ENCODE data around the gene PLA2G4E.

The PLA2G4E gene, protein sequence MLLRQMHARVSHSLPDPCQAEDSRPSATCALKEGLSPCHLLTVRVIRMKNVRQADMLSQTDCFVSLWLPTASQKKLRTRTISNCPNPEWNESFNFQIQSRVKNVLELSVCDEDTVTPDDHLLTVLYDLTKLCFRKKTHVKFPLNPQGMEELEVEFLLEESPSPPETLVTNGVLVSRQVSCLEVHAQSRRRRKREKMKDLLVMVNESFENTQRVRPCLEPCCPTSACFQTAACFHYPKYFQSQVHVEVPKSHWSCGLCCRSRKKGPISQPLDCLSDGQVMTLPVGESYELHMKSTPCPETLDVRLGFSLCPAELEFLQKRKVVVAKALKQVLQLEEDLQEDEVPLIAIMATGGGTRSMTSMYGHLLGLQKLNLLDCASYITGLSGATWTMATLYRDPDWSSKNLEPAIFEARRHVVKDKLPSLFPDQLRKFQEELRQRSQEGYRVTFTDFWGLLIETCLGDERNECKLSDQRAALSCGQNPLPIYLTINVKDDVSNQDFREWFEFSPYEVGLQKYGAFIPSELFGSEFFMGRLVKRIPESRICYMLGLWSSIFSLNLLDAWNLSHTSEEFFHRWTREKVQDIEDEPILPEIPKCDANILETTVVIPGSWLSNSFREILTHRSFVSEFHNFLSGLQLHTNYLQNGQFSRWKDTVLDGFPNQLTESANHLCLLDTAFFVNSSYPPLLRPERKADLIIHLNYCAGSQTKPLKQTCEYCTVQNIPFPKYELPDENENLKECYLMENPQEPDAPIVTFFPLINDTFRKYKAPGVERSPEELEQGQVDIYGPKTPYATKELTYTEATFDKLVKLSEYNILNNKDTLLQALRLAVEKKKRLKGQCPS

DNA sequence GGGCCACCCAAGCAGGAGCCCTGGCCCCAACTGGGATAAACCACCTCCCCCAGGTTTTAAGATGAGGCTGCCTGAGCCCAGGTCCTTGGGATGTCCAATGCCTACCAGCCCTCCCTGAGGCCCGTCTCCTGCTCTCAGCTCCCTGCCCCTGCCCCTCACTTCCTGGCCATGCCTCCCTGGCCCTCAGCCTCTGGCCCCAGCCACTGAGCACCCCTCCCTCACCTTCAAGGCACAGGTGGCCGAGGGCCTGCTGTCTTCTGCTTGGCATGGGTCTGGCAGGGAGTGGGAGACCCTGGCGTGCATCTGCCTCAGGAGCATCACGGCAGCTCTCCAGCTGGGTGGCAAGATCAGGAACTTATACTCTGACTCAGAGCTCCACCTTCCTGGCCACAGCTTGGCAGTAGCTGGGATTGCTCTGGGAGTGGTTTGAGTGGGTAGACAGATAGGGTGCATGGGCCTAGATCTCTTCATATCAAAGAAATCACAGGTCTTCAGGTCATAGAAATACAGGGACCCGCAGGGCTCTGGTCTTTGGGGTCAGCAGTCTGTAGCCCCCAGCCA lies at the start of gene PLA2G4E:
Gene PLA2G4E, minus strand, starts transcription at position 330 of the 561 bp plus-strand sequence. Its CDS starts 12 bp downstream, at position 318.
- no peak for DNase-seq

DNA sequence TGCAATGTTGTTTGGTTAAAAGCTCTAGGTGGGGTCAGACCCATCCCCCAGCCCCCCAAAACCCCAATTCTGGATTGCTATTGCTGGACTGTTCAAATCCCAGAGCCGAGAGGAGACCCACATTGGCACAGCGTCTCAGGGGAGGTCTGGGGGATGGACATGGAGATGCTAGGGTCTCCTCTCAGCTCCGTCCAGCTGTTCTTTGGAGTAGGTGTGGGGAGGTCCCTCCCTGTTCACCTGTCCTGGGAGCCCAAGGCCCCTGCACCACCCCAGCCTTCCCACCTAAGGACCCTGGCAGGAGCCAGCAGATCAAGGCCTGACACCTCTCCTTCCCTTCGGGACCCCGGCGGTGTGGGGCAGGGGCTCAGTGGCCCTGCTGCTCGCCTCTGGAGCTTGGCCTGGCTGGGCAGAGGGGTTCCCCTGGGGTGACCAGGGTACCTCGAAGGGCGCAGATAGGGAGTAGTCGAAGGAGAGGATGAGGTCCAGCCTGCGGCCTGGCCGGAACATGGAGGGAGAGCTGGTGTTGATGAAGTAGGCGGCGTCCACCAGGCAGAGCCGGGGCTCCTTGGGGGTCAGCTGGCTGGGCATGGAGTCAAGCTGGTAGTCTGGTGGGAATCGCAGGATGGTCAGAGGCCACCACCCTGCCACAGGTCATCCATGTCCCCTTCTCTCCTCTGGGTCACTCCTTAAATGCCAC lies 49.6 kb upstream of the PLA2G4E start:
- no peak for DNase-seq

DNA sequence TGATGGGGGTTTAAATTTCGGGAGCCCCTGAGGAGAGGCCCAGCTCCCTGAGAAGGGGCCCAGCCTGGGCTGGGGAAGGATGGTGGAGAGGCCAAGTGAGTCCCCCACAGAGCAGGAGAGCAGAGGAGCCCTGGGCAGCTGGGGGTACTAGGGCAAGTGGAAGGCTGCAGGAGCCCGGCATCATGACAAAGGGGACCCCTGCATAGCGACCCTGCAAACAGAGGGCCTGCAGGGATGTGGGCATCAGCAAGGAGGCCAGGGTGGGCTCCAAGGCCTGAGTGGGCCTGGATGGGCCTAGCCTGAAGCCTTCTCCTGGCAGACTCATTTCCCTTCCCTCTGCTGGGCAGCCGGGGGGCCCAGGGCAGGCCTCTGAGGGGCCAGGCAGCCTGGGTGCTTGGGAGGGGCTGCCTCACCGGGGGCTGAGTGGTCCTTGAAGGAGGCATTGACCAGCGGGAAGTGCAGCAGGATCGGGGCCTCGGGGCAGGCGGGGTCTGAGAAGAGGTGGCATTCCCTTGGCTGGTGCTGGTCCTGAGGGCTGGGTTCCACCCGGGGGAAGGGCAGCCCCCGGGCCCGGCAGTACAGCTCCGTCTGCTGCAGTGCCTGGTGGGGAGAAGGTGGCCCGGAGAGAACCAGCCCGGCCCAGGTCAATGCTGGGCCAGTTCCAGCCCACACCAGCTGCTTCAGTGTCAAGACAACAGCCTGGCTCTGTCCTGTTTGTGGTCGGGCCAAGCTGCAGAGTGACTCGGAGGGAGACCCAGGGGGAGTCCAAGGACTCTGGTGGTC lies 48.8 kb upstream of the PLA2G4E start:
- DNase-seq, result no peak

DNA sequence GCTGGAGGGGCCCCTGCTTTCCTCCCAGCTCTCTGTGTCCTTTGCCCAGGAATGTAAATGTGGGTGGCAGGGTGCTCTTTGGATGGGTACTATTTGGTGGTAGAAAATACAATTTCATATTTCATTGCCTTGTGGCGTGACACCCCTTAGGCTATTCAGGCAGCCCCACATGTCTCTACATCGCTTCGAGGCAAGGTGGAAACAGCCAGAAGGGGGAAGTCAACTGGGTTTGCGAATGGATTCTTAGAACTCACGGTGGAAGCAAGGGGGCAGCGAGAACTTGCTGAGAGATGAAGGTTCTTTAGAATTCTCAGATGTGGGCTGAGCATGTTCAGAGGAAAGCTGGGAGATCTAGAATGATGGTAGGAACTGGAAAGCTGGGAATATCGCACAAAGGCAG lies 48.2 kb upstream of the PLA2G4E start:
- DNase-seq, result no peak

DNA sequence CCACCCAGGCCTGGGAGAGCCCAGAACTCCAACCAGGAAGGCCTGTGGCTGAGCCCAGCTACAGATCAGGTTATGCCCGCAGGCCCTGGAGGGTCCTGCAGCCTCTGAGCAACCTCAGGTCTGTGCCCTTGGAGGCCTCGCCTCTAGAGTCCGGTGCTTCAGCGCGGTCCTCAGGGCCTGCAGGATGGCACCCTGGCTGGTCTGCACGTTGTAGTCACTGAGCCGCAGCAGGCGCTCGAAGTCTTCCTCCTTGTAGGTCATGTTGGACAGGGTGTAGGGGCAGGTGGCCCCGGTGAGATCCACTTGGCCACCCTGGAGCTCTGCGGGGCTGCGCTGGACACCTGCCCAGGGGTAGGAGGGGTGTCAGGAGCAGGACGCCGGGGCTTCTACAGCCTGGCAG lies 47.8 kb upstream of the PLA2G4E start:
- DNase-seq, result no peak

DNA sequence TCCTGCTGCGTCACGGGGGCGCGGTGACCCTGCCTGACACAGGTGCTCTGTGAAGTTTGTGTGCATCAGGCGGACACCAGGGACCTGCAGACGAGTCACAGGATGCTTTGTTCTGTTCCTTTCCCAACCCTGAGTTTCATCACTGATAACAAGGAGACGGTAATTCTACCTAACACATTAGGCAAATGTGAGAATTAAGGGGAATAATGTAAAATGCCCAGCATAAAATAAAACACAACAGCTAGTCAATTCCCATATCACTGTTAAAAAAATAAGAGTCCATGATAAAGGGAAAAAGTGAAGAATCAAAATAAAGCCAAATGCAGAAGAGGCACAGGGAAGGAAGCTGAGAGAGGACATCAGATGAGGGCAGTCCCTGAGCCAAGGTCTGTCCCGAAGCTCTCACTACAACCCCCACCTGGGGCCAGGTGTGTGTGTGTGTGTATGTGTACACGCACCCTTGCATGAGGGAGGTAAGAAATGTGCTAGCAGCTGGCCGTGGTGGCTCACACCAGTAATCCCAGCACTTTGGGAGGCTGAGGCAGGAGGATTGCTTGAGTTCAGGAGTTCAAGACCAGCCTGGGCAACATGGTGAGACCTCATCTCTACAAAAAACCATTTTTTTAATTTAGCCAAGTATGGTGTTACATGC lies 46.0 kb upstream of the PLA2G4E start:
- DNase-seq, result no peak

DNA sequence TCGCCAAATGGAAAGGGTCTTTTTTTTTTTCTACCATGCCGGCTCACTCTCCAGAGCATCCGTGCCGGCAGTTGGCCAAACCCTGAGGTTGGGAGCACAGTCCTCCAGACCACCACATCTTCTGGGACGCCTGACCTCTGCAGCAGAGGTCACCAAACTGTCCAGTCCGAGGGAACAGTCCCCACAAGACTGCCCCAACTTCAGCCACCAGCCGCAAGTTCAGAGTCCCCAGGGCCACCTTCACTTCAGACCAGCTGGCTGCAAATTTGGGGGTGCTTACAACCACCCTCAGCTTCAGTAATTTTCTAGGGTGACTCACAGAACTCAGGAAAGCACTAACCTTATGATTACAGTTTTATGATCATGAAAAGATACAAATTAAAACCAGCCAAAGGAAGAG lies 44.6 kb upstream of the PLA2G4E start:
- no peak for DNase-seq

DNA sequence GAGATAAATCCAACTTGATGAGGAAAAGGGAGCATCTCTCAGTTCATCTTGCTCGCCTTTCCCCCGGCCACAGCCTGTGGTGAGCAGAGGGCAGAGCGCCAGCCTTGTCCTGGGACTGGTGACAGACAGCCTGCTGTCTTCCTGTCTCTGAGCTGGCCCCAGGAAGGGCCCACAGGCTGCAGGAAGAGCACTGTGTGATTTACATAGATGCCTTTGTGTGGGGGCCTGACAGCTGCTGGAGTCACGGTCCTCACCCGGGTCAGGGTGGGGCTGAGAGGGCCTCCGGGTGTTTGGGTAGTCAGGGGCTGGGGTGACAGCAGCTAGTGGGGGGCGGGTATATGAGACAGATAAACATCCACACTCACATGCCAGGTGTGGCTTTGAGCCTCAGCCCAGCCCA lies 44.2 kb upstream of the PLA2G4E start:
- no peak for DNase-seq

DNA sequence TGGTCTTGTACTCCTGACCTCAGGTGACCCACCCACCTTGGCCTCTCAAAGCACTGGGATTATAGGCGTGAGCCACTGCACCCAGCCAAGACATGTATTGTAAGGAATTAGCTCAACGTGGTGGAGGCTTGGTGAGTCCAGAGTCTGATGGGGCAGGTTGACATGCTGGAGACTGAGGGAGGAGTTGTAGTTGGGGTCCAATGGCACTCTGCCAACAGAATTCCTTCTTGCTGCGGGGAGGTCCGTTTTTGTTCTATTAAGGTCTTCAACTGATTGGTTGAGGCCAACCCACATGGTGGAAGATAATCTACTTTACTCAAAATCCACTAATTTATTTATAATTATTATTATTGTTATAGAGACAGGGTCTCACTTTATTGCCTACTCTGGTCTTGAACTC lies 43.4 kb upstream of the PLA2G4E start:
- DNase-seq, result no peak

DNA sequence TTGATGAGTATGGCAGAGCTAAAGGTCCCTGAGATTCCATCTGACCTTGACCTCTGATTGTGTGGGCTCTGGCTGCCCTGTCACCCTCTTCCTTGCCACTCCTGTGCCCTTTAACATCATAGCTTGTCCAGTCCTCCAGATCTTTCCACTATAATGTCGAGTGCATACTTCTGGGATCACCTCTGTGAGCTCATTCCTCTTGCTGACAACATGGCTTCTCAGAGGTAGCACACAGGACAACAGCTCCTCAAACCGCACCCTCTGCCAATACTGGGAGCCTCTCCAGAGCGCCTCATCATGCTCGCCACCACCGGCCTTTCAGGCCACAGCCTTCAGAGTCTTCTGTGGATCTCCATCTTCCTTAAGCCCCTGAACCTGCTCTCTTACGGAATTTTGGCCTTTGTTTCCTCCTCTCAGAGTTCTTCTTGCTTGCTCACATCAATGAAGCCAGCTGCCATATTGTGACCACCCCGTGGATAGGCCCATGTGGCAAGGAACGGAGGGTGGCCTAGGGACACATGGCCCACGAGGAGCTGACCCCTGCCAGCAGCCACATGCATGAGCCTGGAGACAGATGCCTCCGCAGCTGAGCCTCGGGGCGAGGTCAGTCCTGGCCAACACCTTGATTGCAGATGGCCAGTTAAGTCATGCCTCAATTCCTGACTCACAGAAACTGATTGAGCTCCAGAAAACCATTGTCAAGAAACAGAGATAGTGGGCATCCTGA lies 42.4 kb upstream of the PLA2G4E start:
- DNase-seq, result no peak

DNA sequence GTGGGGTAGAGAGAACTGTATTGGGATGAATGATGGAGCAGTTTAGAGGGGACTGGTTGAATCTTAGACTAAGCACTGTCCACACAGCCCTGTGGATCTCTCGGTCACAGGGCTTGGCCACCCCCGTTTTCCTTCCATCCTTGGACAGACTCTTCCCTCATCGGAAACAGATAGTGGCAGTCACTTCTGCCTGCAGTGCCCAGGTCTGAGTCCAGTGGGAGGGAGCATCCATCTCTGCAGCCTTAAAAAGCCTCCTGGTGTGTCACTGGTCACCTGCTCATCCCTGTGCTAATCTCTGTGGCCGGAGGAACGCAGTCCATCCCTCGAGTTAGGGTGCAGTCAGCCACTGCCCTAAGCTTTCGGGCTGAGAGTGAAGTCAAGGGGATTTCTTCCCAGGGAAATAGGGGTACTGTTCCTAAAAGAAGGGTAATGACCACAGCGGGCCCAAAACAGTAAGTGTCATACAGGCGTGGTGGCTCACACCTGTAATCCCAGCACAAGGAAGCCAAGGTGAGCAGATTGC lies 41.5 kb upstream of the PLA2G4E start:
- no peak for DNase-seq

DNA sequence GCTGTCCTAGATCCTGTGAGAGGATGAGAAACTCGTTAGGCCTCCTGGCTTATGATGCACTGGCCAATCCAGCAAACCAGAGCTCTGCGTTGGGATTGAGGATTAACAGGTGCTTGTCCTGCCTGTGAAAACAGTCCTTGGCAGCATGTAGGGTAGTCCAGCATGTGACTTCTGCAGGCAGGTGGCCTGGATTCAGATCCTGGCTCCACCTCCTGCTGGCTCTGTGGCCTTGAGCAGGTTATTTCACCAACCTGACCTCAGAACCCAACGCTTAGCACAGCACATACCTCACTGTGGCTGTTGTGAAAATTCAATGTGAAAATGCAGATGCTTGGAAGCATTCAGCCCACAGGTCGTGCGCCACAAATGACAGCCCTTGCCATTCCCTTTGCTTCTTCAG lies 40.0 kb upstream of the PLA2G4E start:
- no peak for DNase-seq

DNA sequence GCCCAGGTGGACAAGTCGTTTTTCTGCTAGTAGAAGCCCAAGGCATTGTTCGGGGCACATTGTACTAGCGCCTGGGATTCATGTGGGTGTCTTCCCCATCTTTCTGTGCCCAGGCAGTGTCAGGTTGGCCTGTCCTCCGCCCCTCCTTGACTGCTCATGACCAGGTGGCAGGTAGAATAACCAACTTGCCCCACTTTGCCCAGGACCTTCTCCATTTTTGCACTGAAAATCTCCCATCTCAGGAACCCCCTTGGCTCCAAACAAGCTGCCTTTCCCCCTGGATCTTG lies 39.6 kb upstream of the PLA2G4E start:
- DNase-seq, result no peak

DNA sequence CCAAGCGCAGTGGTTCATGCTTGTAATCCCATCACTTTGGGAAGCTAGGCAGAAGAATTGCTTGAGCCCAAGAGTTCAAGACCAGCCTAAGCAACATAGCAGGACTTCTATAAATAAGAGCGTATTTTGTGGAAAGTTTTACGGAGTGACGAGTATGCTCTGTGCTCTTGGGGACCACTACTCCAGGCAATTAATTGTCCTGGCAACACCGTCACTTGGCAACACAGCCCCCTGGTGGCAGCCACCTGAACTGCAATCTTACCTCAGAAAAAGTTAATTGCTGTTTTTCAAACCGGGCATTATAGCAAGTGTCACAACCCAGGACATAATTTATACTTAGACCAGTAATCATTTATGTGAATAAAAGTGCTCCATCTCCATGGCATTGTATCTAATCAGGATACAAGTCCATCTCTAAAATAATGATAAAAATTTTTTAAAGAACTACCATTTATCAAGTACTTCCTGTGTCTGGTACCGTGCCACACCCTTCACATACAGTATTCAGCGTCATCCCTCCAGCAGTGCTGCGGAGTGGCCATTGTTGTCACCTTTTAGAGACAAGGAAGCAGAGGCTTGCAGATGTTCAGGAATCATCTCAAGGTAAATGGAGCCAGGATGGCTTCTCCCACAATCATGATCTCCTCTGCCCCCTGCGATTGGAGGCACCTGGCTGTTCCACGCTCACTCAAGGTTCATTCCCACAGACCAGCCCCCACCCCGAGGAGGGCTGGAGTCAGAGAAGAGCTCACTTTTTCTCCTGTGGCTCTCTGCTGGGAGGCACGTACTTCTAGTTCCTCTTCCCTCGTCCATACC lies 39.0 kb upstream of the PLA2G4E start:
- peak; percentile 13 for DNase-seq

DNA sequence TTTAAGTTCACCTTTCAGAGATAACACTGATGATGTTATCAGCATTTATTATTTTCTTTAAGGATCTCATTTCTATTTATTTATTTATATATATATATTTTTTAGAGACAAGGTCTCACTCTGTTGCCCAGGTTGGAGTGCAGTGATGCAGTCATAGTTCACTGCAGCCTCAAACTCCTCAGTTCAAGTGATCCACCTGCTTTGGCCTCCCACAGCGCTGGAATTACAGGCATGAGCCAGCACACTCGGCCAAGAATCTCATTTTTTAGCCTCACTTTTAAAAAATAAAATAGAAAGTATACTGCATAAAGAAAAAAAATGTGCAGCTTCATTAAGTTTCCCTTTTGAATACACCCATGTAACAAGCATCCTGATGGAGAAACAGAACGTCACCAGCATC lies 37.9 kb upstream of the PLA2G4E start:
- no peak for DNase-seq

DNA sequence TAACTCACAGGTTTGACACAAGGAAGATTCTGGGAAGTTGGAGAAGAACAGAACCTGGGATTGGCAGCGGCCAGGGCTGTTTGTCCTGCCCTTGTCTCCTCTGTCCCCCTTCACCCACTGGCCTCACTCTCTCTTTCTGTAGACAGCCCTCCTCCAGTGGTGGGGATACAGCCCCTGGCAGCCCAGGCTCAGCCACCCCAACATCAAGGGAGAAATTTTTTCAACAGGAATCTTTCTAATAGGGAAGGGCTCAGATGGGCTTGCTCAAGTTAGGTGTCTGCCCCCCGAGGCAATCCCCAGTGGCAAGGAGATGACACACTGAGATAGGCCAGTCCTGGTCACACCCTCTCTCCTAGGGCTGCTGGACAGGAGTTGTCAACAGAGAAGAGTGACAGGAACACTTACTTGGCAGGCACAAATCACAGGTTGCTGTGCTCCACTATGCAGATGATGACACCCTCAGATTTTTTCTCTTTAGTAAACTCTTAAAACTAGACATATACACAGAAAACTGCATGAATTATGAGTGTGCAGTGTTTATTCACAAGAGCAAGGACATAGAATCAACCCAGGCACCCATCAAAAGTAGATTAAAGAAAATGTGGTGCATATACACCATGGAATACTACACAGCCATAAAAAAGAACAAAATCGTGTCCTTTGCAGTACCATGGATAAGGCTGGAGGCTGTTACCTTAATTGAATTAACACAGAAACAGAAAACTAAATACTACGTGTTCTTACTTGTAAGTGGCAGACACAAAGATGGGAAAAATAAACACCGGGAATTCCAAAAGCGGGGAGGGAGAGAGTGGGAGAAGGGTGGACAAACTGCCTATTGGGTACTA lies 37.2 kb upstream of the PLA2G4E start:
- no peak for DNase-seq

DNA sequence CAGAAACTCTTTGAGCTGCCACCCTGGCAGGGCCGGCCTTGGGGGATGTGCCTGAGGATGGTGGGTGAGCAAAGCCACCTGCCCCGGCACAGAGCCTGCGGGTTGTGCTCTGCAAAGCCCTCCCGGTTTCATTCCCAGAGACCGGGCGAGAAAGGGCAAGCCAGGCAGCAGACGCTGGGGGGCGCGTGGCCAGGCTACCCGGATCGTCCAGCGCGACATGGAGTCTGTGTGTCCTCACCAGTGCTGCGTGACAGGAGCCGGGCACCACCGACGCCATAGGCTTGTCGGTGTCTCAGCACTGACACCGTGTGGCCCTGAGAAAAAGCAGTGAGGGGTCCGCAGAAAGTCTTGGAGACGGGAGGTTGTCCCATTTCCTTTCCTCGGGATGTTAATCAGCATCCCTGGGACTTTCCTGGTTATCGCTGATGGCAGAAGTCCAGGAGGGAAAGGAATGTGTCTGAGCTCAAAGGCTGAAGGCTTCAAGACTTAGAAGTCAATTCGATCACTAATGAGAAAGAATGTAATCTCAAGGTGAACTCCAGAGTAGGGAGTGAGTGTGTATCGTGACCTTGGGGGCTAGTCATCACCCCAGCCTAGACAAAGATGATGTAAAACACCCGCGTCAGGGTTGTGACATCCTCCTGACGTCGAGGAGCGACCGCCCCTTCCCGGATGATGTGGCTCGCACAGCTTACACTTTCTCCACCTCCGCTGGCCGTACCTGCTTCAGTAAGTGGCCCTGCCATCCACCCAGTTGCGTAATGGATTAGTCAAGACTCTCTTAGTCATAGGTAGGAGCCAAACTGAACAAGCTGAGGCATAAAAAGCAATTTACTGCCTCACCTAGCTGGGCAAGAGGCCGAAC lies 36.3 kb upstream of the PLA2G4E start:
- no peak for DNase-seq

DNA sequence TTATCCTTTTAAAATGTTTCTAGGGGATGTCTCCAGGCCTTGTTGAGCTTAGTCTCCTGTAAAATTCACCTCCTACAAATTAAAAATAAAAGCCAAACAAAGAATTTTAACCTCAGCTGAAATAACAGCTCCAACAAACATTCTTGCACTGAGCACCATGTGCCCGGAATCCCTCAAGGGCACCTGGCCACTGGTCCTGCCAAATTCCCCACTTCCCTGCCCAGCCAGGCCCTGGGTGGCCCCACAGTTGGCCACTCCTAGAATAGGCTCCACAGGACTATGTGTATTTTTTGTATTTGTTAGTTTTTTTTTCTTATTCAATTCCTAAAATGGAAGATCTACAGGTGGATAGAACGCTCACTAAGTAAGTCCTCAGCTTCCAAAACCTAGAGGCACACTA lies 33.1 kb upstream of the PLA2G4E start:
- no peak for DNase-seq
